CD4-positive, alpha-beta T cell treated with Interleukin-4 for 1 hour (primary cell): ENCODE data around the gene SORBS2.
"Not testable (repeated sequence)": the region's sequence is repeated elsewhere in the genome, so short reads cannot be mapped to it uniquely, and the experiment has no call there.

Experiments
- DNase-seq, 2 donors: peaks; one replicate each; pipeline ENCODE4 v3.0.0-alpha.2; 2020 to 2022

SORBS2 gene

GRCh38 chr4:185580699-185581098, 231.3 kb downstream of the SORBS2 start:
- no peak for DNase-seq

GRCh38 chr4:185578284-185578683, 233.7 kb downstream of the SORBS2 start:
- DNase-seq: no peak

- DNase-seq: no peak
Observed at GRCh38 chr4:185576962-185577950, 234.7 kb downstream of the SORBS2 start.

- no peak for DNase-seq
Observed at GRCh38 chr4:185576314-185576961, 235.6 kb downstream of the SORBS2 start.

GRCh38 chr4:185573651-185574199, 238.3 kb downstream of the SORBS2 start:
- no peak for DNase-seq

- no peak for DNase-seq
Observed at GRCh38 chr4:185570727-185571126, 241.3 kb downstream of the SORBS2 start.

- DNase-seq: no peak
Observed at GRCh38 chr4:185567381-185568376, 244.3 kb downstream of the SORBS2 start.

GRCh38 chr4:185566972-185567371, 245.0 kb downstream of the SORBS2 start:
- DNase-seq: no peak

- DNase-seq: no peak
Observed at GRCh38 chr4:185566425-185566824, 245.6 kb downstream of the SORBS2 start.

- no peak for DNase-seq
Observed at GRCh38 chr4:185565696-185566095, 246.3 kb downstream of the SORBS2 start.

- no peak for DNase-seq
Observed at GRCh38 chr4:185564349-185564748, 247.6 kb downstream of the SORBS2 start.

GRCh38 chr4:185562531-185562930, 249.5 kb downstream of the SORBS2 start:
- no peak for DNase-seq

- DNase-seq: no peak
Observed at GRCh38 chr4:185560316-185560715, 251.7 kb downstream of the SORBS2 start.

GRCh38 chr4:185559915-185560281, 252.1 kb downstream of the SORBS2 start:
- no peak for DNase-seq

- DNase-seq: not testable (repeated sequence)
Observed at GRCh38 chr4:185559251-185559914, 252.6 kb downstream of the SORBS2 start.

GRCh38 chr4:185554365-185555126, 257.4 kb downstream of the SORBS2 start:
- no peak for DNase-seq

- DNase-seq: no peak
Observed at GRCh38 chr4:185552254-185552653, 259.7 kb downstream of the SORBS2 start.

GRCh38 chr4:185550933-185551332, 261.1 kb downstream of the SORBS2 start:
- DNase-seq: no peak

GRCh38 chr4:185549095-185549639, 262.8 kb downstream of the SORBS2 start:
- DNase-seq: no peak

- DNase-seq: no peak
Observed at GRCh38 chr4:185548587-185548986, 263.4 kb downstream of the SORBS2 start.

- DNase-seq: no peak
Observed at GRCh38 chr4:185546335-185546734, 265.7 kb downstream of the SORBS2 start.
